ENCODE data around the gene UTP25. TPM values are rescaled to one million over a fixed set of nuclear protein-coding genes. Genes with fewer than 3 reads are reported as not detected.
"Not testable (repeated sequence)": the region's sequence is repeated elsewhere in the genome, so short reads cannot be mapped to it uniquely, and the experiment has no call there.

The UTP25 gene
- total RNA-seq, 2 donors from 2014 or later, result 5.7 to 11.6 TPM

GRCh38 chr1:209889077-209889418 lies 61.3 kb downstream of the UTP25 start:
- DNase-seq (ENCODE audit: low spot score) (no peak), ATAC-seq (ENCODE audit: insufficient number of reproducible peaks, low FRiP score, low read depth) (no peak)
- H3K36me3 ChIP-seq, result no peaks in the 10 kb centered on the region
- H3K27ac ChIP-seq, result no peak overlapping the region
- no peak overlapping the region for H3K4me3 ChIP-seq
- no peaks in the 10 kb centered on the region for H3K27me3 ChIP-seq (replicated peaks; ENCODE audit: insufficient read depth)
- H3K4me1 ChIP-seq (ENCODE audit: control insufficient read depth in 1 of 2, low read depth in 2 of 2), result peaks cover 0 to 8% of the 10 kb centered on the region in 2 donors
- H3K9me3 ChIP-seq, result no peaks in the 10 kb centered on the region
- TF ChIP-seq CTCF (IDR thresholded peaks at IDR 0.05), result no peak

- no peak for ATAC-seq (ENCODE audit: insufficient number of reproducible peaks, low FRiP score, low read depth)
- DNase-seq (ENCODE audit: low spot score), result no peak
- TF ChIP-seq CTCF (IDR thresholded peaks at IDR 0.05), result no peak
- no peaks in the 10 kb centered on the region for H3K27me3 ChIP-seq (replicated peaks; ENCODE audit: insufficient read depth)
- no peak overlapping the region for H3K4me3 ChIP-seq
- no peak overlapping the region for H3K27ac ChIP-seq
- H3K36me3 ChIP-seq, result no peaks in the 10 kb centered on the region
- H3K9me3 ChIP-seq, result no peaks in the 10 kb centered on the region
- no peaks in the 10 kb centered on the region for H3K4me1 ChIP-seq (ENCODE audit: control insufficient read depth in 1 of 2, low read depth in 2 of 2)
Measured at GRCh38 chr1:209890641-209891330, 63.0 kb downstream of the UTP25 start.

- no peaks in the 10 kb centered on the region for H3K4me1 ChIP-seq (ENCODE audit: control insufficient read depth in 1 of 2, low read depth in 2 of 2)
Measured at GRCh38 chr1:209893751-209894150, 66.0 kb downstream of the UTP25 start.

GRCh38 chr1:209895709-209896108 lies 67.9 kb downstream of the UTP25 start:
- ATAC-seq (ENCODE audit: insufficient number of reproducible peaks, low FRiP score, low read depth), result no peak

More at GRCh38 chr1:209893751-209894150, 66.0 kb downstream of the UTP25 start:
- H3K27ac ChIP-seq, result no peak overlapping the region
- no peaks in the 10 kb centered on the region for H3K27me3 ChIP-seq (replicated peaks; ENCODE audit: insufficient read depth)
- no peaks in the 10 kb centered on the region for H3K9me3 ChIP-seq
- H3K4me3 ChIP-seq, result no peak overlapping the region
- no peak for TF ChIP-seq CTCF (IDR thresholded peaks at IDR 0.05)
- DNase-seq (ENCODE audit: low spot score) (no peak), ATAC-seq (ENCODE audit: insufficient number of reproducible peaks, low FRiP score, low read depth) (no peak)
- no peaks in the 10 kb centered on the region for H3K36me3 ChIP-seq

GRCh38 chr1:209896346-209896745 lies 68.6 kb downstream of the UTP25 start:
- ATAC-seq (ENCODE audit: insufficient number of reproducible peaks, low FRiP score, low read depth), result no peak
- no peak overlapping the region for H3K4me3 ChIP-seq
- no peak for TF ChIP-seq CTCF (IDR thresholded peaks at IDR 0.05)
- no peaks in the 10 kb centered on the region for H3K27me3 ChIP-seq (replicated peaks; ENCODE audit: insufficient read depth)
- no peak for DNase-seq (ENCODE audit: low spot score)
- H3K9me3 ChIP-seq, result no peaks in the 10 kb centered on the region
- no peaks in the 10 kb centered on the region for H3K36me3 ChIP-seq
- H3K27ac ChIP-seq, result no peak overlapping the region
- H3K4me1 ChIP-seq (ENCODE audit: control insufficient read depth in 1 of 2, low read depth in 2 of 2), result no peaks in the 10 kb centered on the region

More at GRCh38 chr1:209895709-209896108, 67.9 kb downstream of the UTP25 start:
- Histone ChIP-seq H3K27me3 (replicated peaks; ENCODE audit: insufficient read depth) (no peaks in the 10 kb centered on the region), H3K4me1 (ENCODE audit: control insufficient read depth in 1 of 2, low read depth in 2 of 2) (no peaks in the 10 kb centered on the region), H3K27ac (no peak overlapping the region), H3K4me3 (no peak overlapping the region), H3K9me3 (no peaks in the 10 kb centered on the region), H3K36me3 (no peaks in the 10 kb centered on the region)
- no peak for DNase-seq (ENCODE audit: low spot score)
- TF ChIP-seq CTCF (IDR thresholded peaks at IDR 0.05), result no peak

- H3K4me3 ChIP-seq; DNase-seq (ENCODE audit: low spot score); H3K27me3 ChIP-seq (replicated peaks; ENCODE audit: insufficient read depth); H3K27ac ChIP-seq; H3K36me3 ChIP-seq; H3K4me1 ChIP-seq (ENCODE audit: control insufficient read depth in 1 of 2, low read depth in 2 of 2); ATAC-seq (ENCODE audit: insufficient number of reproducible peaks, low FRiP score, low read depth); H3K9me3 ChIP-seq: not testable (repeated sequence)
Measured at GRCh38 chr1:209898271-209898670, 70.5 kb downstream of the UTP25 start.

GRCh38 chr1:209898851-209899250 lies 71.1 kb downstream of the UTP25 start:
- not testable (repeated sequence) for H3K4me3 ChIP-seq; H3K36me3 ChIP-seq; H3K27me3 ChIP-seq (replicated peaks; ENCODE audit: insufficient read depth); H3K4me1 ChIP-seq (ENCODE audit: control insufficient read depth in 1 of 2, low read depth in 2 of 2); DNase-seq (ENCODE audit: low spot score); H3K9me3 ChIP-seq; ATAC-seq (ENCODE audit: insufficient number of reproducible peaks, low FRiP score, low read depth); H3K27ac ChIP-seq
